Suprapubic skin (tissue), 4 donors: ENCODE measurements around the gene SPRED1.

Source experiments
- POLR2A ChIP-seq, 2 donors: fragments of 450-650 bp; IDR thresholded peaks; one replicate each; pipeline ENCODE4 v1.6.1; 2017; ENCODE audit warnings: antibody characterized with exemption in 2 of 2, mild to moderate bottlenecking in 2 of 2, moderate library complexity in 2 of 2
- POLR2AphosphoS5 ChIP-seq, 3 donors: sonication (generic); formaldehyde crosslinking; IDR thresholded peaks; one replicate each; pipeline ENCODE4 v1.6.1; 2017; ENCODE audit warnings: antibody characterized with exemption in 3 of 3
- TF ChIP-seq, protein P1 (sequence below), 2 donors: fragments of 200-600 bp in 1 of 2; fragments of 450-650 bp in 1 of 2; sonication (generic) in 1 of 2; IDR thresholded peaks; one replicate each; pipeline ENCODE4 v1.5.1; 2016 to 2019; ENCODE audit warnings: antibody characterized with exemption in 2 of 2, mild to moderate bottlenecking in 1 of 2, moderate library complexity in 1 of 2

DNA sequence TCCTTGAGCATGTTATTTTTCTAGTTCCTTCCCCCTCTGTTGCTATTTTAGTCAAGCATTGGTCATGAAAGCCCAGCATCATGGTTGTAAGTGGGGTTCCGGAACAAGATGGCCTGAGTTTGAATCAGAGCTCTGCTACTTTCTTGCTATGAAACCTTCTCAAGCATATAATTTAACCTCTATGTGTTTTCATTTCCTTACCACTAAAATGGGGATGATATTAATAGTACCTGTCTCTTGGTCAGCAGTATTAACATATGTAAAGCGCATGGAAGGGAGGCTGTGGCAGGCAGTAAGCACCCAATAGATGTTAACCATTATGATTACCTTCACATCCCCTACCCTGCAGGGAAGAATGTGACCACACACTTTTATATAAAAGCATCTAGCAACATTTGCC lies 14.3 kb upstream of the SPRED1 start:
- TF ChIP-seq POLR2A (IDR thresholded peaks at IDR 0.05) (no peak), POLR2AphosphoS5 (IDR thresholded peaks at IDR 0.05) (no peak)
- TF ChIP-seq, protein P1, sequence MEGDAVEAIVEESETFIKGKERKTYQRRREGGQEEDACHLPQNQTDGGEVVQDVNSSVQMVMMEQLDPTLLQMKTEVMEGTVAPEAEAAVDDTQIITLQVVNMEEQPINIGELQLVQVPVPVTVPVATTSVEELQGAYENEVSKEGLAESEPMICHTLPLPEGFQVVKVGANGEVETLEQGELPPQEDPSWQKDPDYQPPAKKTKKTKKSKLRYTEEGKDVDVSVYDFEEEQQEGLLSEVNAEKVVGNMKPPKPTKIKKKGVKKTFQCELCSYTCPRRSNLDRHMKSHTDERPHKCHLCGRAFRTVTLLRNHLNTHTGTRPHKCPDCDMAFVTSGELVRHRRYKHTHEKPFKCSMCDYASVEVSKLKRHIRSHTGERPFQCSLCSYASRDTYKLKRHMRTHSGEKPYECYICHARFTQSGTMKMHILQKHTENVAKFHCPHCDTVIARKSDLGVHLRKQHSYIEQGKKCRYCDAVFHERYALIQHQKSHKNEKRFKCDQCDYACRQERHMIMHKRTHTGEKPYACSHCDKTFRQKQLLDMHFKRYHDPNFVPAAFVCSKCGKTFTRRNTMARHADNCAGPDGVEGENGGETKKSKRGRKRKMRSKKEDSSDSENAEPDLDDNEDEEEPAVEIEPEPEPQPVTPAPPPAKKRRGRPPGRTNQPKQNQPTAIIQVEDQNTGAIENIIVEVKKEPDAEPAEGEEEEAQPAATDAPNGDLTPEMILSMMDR (IDR thresholded peaks at IDR 0.05) = no peak
